ENCODE measurements around the gene TTC3. TPM values are rescaled to one million over a fixed set of nuclear protein-coding genes. Genes with fewer than 3 reads are reported as not detected.

The TTC3 gene
- total and polyA plus RNA-seq, 10 of the 15 experiments (the other 5 are each of a cell fraction or from before 2014, with no cell fraction given), result 23.1 to 94.9 (median 72.7) TPM

DNA sequence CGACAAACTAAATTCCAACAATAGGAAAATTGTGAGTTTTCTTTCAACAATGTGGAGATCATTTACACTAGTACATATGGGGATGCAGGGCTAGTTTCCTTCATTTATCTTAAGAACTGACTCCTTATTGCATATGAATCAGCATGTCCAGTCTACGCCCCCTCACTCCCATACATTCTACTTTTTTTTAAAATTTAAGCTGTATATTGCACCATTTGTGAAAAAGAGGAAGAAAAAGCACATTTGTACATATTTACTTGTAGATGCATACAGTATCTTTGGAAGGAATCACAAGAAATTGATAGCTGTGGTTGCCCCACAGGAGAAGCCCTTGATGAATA lies 178.2 kb downstream of the TTC3 start:
- Histone ChIP-seq H3K9ac (ENCODE audit: control insufficient read depth, insufficient read depth, low read length) (no peak overlapping the region), H3K79me2 (ENCODE audit: control insufficient read depth, insufficient read depth, low read length) (peaks cover 49% of the 10 kb centered on the region), H3K27ac (ENCODE audit: control insufficient read depth, insufficient read depth) (no peak overlapping the region), H3K36me3 (ENCODE audit: control insufficient read depth in 2 of 2, insufficient read depth in 2 of 2, low read length in 1 of 2) (no peaks in the 10 kb centered on the region), H3K4me2 (ENCODE audit: control insufficient read depth, insufficient read depth) (no peak overlapping the region), H4K20me1 (ENCODE audit: control insufficient read depth, insufficient read depth) (no peaks in the 10 kb centered on the region), H3K4me3 (no peak overlapping the region), H3K27me3 (replicated peaks in 1 of 2; ENCODE audit: control insufficient read depth in 2 of 2, insufficient read depth in 2 of 2, low read length in 1 of 2) (no peaks in the 10 kb centered on the region), H2AFZ (ENCODE audit: control insufficient read depth, low read depth, low read length) (no peak overlapping the region), H3K4me1 (ENCODE audit: control insufficient read depth, insufficient read depth, low read length) (peaks cover 7% of the 10 kb centered on the region; the same call in 1 of the 2 replicates), H3K9me3 (replicated peaks; ENCODE audit: control insufficient read depth, insufficient read depth, low read length) (no peaks in the 10 kb centered on the region)
- in situ Hi-C loops (cut with MboI) (loop anchor here (10.0 kb wide), 1 partner anchor 1014 kb away; no protein-coding TSS in a partner anchor), intact Hi-C loops (cut with micrococcal nuclease; ENCODE audit: unreplicated experiment) (loop anchor here (10.0 kb wide), 1 partner anchor 286 kb away; the partner anchor contains the start of gene HLCS)
- POLR2A ChIA-PET, result no interaction called here
- FAIRE-seq, result no peak
- no TSS peak for BruUV-seq (replicated peaks)
- SMC1A ChIA-PET (ENCODE audit: uncharacterized antibody, unreplicated experiment), result no interaction called here
- RAD21 ChIA-PET (ENCODE audit: unreplicated experiment), result no interaction called here
- ATAC-seq, result no peak
- CTCF ChIA-PET, result no interaction called here
- 68% methylated on average over 2 of the region's 2 CpGs for WGBS (ENCODE audit: insufficient coverage, insufficient replicate concordance, low lambda C conversion rate, missing lambda C conversion rate)
- DNase-seq (ENCODE audit: low read depth, low spot score), result no peak
- TF ChIP-seq CREM (IDR thresholded peaks at IDR 0.05; ENCODE audit: low read depth) (no peak), SREBF1 (IDR thresholded peaks at IDR 0.05; ENCODE audit: low read length) (no peak), MYB (IDR thresholded peaks at IDR 0.05; ENCODE audit: borderline replicate concordance, low read depth, low read length) (no peak), EZH2 (IDR thresholded peaks at IDR 0.05; ENCODE audit: borderline replicate concordance, control insufficient read depth, low read depth, low read length) (no peak), SMARCA5 (IDR thresholded peaks at IDR 0.05) (no peak), FOXK2 (IDR thresholded peaks at IDR 0.05) (no peak), TCF3 (IDR thresholded peaks at IDR 0.05; ENCODE audit: borderline replicate concordance, insufficient read depth, low read depth, low read length) (no peak), RFX5 (IDR thresholded peaks at IDR 0.05; ENCODE audit: low read depth, low read length) (no peak), FOS (IDR thresholded peaks at IDR 0.05; ENCODE audit: borderline replicate concordance, extremely low read depth, insufficient read length) (no peak), YBX1 (IDR thresholded peaks at IDR 0.05) (no peak), GATAD2B (conservative IDR thresholded peaks at IDR 0.05; ENCODE audit: low read depth) (no peak), SUPT20H (IDR thresholded peaks at IDR 0.05; ENCODE audit: borderline replicate concordance, control insufficient read depth, low read depth, low read length) (no peak), TCF12 (IDR thresholded peaks at IDR 0.05; ENCODE audit: low read depth, low read length) (no peak)
- TF ChIP-seq, protein P1, sequence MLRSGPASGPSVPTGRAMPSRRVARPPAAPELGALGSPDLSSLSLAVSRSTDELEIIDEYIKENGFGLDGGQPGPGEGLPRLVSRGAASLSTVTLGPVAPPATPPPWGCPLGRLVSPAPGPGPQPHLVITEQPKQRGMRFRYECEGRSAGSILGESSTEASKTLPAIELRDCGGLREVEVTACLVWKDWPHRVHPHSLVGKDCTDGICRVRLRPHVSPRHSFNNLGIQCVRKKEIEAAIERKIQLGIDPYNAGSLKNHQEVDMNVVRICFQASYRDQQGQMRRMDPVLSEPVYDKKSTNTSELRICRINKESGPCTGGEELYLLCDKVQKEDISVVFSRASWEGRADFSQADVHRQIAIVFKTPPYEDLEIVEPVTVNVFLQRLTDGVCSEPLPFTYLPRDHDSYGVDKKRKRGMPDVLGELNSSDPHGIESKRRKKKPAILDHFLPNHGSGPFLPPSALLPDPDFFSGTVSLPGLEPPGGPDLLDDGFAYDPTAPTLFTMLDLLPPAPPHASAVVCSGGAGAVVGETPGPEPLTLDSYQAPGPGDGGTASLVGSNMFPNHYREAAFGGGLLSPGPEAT (IDR thresholded peaks at IDR 0.05; ENCODE audit: low read depth), result no peak
- TF ChIP-seq, protein P2, sequence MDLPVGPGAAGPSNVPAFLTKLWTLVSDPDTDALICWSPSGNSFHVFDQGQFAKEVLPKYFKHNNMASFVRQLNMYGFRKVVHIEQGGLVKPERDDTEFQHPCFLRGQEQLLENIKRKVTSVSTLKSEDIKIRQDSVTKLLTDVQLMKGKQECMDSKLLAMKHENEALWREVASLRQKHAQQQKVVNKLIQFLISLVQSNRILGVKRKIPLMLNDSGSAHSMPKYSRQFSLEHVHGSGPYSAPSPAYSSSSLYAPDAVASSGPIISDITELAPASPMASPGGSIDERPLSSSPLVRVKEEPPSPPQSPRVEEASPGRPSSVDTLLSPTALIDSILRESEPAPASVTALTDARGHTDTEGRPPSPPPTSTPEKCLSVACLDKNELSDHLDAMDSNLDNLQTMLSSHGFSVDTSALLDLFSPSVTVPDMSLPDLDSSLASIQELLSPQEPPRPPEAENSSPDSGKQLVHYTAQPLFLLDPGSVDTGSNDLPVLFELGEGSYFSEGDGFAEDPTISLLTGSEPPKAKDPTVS (IDR thresholded peaks at IDR 0.05; ENCODE audit: low read depth, low read length), result no peak
- TF ChIP-seq, protein P3, sequence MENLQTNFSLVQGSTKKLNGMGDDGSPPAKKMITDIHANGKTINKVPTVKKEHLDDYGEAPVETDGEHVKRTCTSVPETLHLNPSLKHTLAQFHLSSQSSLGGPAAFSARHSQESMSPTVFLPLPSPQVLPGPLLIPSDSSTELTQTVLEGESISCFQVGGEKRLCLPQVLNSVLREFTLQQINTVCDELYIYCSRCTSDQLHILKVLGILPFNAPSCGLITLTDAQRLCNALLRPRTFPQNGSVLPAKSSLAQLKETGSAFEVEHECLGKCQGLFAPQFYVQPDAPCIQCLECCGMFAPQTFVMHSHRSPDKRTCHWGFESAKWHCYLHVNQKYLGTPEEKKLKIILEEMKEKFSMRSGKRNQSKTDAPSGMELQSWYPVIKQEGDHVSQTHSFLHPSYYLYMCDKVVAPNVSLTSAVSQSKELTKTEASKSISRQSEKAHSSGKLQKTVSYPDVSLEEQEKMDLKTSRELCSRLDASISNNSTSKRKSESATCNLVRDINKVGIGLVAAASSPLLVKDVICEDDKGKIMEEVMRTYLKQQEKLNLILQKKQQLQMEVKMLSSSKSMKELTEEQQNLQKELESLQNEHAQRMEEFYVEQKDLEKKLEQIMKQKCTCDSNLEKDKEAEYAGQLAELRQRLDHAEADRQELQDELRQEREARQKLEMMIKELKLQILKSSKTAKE (IDR thresholded peaks at IDR 0.05; ENCODE audit: low read depth, poor library complexity, severe bottlenecking), result no peak

Data from GM12878 (cell line).